ENCODE data around the gene RSRC1. TPM values are rescaled to one million over a fixed set of nuclear protein-coding genes. Genes with fewer than 3 reads are reported as not detected.

The RSRC1 gene
- total RNA-seq, 2 experiments from 2014 or later, result 76.3 to 78.1 TPM

- H3K4me1 ChIP-seq (ENCODE audit: insufficient read depth, low read length, poor library complexity, severe bottlenecking), result peaks cover 15% of the 10 kb centered on the region
- no TSS peak for BruUV-seq (replicated peaks)
Observed at GRCh38 chr3:158103081-158103886, 6.6 kb upstream of the RSRC1 start.

GRCh38 chr3:158103887-158104327 is 6.0 kb upstream of the RSRC1 start:
- CTCF ChIA-PET (ENCODE audit: unreplicated experiment), result no interaction called here
- H2AFZ ChIP-seq (ENCODE audit: low read length), result no peak overlapping the region
- H4K20me1 ChIP-seq (ENCODE audit: insufficient read depth, low read length), result no peaks in the 10 kb centered on the region
- H3K36me3 ChIP-seq (ENCODE audit: insufficient read depth, low read length), result no peaks in the 10 kb centered on the region
- no peaks in the 10 kb centered on the region for H3K9me2 ChIP-seq (ENCODE audit: insufficient read depth, low read length)
- H3K27ac ChIP-seq (ENCODE audit: low read depth, low read length, poor library complexity, severe bottlenecking), result no peak overlapping the region
- BruUV-seq (replicated peaks), result no TSS peak
- no peak overlapping the region for H3K4me3 ChIP-seq (ENCODE audit: low read depth, low read length, poor library complexity, severe bottlenecking)
- no peak for TF ChIP-seq EZH2phosphoT487 (IDR thresholded peaks at IDR 0.05; ENCODE audit: borderline replicate concordance, low read depth, low read length)
- TF ChIP-seq CTCF (conservative IDR thresholded peaks at IDR 0.05; ENCODE audit: low read length), result no peak
- POLR2A ChIA-PET, result no interaction called here
- H3K4me2 ChIP-seq (ENCODE audit: low read length), result peak overlapping the region; percentile 10; the same call in 1 of the 2 replicates
- intact Hi-C loops (cut with micrococcal nuclease; ENCODE audit: unreplicated experiment), result no loop called here
- DNase-seq (ENCODE audit: low spot score), result no peak
- no peaks in the 10 kb centered on the region for H3K9me3 ChIP-seq (ENCODE audit: low read length)
- H3K4me1 ChIP-seq (ENCODE audit: insufficient read depth, low read length, poor library complexity, severe bottlenecking), result peaks cover 19% of the 10 kb centered on the region
- 0 out of 2 replicates have a peak, but pooled peaks cover under 1% of the 10 kb centered on the region for H3K79me2 ChIP-seq (ENCODE audit: insufficient read depth, low read depth, low read length)

More at GRCh38 chr3:158103081-158103886, 6.6 kb upstream of the RSRC1 start:
- no peak for DNase-seq (ENCODE audit: low spot score)
- POLR2A ChIA-PET, result no interaction called here
- Histone ChIP-seq H3K9me2 (ENCODE audit: insufficient read depth, low read length) (no peaks in the 10 kb centered on the region), H3K4me2 (ENCODE audit: low read length) (no peak overlapping the region; the same call in 1 of the 2 replicates), H3K36me3 (ENCODE audit: insufficient read depth, low read length) (no peaks in the 10 kb centered on the region), H2AFZ (ENCODE audit: low read length) (no peak overlapping the region), H3K27ac (ENCODE audit: low read depth, low read length, poor library complexity, severe bottlenecking) (no peak overlapping the region), H3K9me3 (ENCODE audit: low read length) (no peaks in the 10 kb centered on the region), H3K4me3 (ENCODE audit: low read depth, low read length, poor library complexity, severe bottlenecking) (no peak overlapping the region), H3K79me2 (ENCODE audit: insufficient read depth, low read depth, low read length) (no peaks in the 10 kb centered on the region), H4K20me1 (ENCODE audit: insufficient read depth, low read length) (no peaks in the 10 kb centered on the region)
- TF ChIP-seq CTCF (conservative IDR thresholded peaks at IDR 0.05; ENCODE audit: low read length) (no peak), EZH2phosphoT487 (IDR thresholded peaks at IDR 0.05; ENCODE audit: borderline replicate concordance, low read depth, low read length) (no peak)
- intact Hi-C loops (cut with micrococcal nuclease; ENCODE audit: unreplicated experiment), result no loop called here
- CTCF ChIA-PET (ENCODE audit: unreplicated experiment), result no interaction called here

GRCh38 chr3:158104431-158104921 is 5.4 kb upstream of the RSRC1 start:
- peak overlapping the region; percentile 10; the same call in 1 of the 2 replicates for H3K4me2 ChIP-seq (ENCODE audit: low read length)
- ChIA-PET POLR2A (no interaction called here), CTCF (ENCODE audit: unreplicated experiment) (no interaction called here)
- H3K36me3 ChIP-seq (ENCODE audit: insufficient read depth, low read length), result no peaks in the 10 kb centered on the region
- no peaks in the 10 kb centered on the region for H3K9me3 ChIP-seq (ENCODE audit: low read length)
- H3K9me2 ChIP-seq (ENCODE audit: insufficient read depth, low read length), result no peaks in the 10 kb centered on the region
- no peak overlapping the region for H3K27ac ChIP-seq (ENCODE audit: low read depth, low read length, poor library complexity, severe bottlenecking)
- peaks cover 23% of the 10 kb centered on the region for H3K4me1 ChIP-seq (ENCODE audit: insufficient read depth, low read length, poor library complexity, severe bottlenecking)
- H3K4me3 ChIP-seq (ENCODE audit: low read depth, low read length, poor library complexity, severe bottlenecking), result no peak overlapping the region
- intact Hi-C loops (cut with micrococcal nuclease; ENCODE audit: unreplicated experiment), result no loop called here
- no peak for TF ChIP-seq CTCF (conservative IDR thresholded peaks at IDR 0.05; ENCODE audit: low read length)
- no peak for TF ChIP-seq EZH2phosphoT487 (IDR thresholded peaks at IDR 0.05; ENCODE audit: borderline replicate concordance, low read depth, low read length)
- no peak overlapping the region for H2AFZ ChIP-seq (ENCODE audit: low read length)
- no peaks in the 10 kb centered on the region for H4K20me1 ChIP-seq (ENCODE audit: insufficient read depth, low read length)
- H3K79me2 ChIP-seq (ENCODE audit: insufficient read depth, low read depth, low read length), result peaks cover 4% of the 10 kb centered on the region; the same call in 1 of the 2 replicates
- no peak for DNase-seq (ENCODE audit: low spot score)
- no TSS peak for BruUV-seq (replicated peaks)
